Uterus (tissue), 4 donors: ENCODE results near the gene ZNF181. TPM values are rescaled to one million over a fixed set of nuclear protein-coding genes. Genes with fewer than 3 reads are reported as not detected.

ENCODE experiments used
- DNase-seq, 2 donors: peaks; one replicate each; pipeline ENCODE4 v3.0.0-alpha.2; 2019 to 2020
- H3K27ac ChIP-seq, 2 donors: fragments of 200-600 bp; sonication (generic); 1 replicate in 1 of 2; 2 replicates in 1 of 2; pipeline ENCODE4 v1.5.1; 2016 to 2018
- H3K27me3 ChIP-seq, 2 donors: fragments of 200-600 bp; sonication (generic); one replicate each; pipeline ENCODE4 v1.5.1; 2018 to 2019; ENCODE audit warnings: control low read depth in 1 of 2
- H3K36me3 ChIP-seq, 2 donors: fragments of 200-600 bp; sonication (generic); one replicate each; pipeline ENCODE4 v1.5.1; 2019; ENCODE audit warnings: control low read depth in 1 of 2
- H3K4me1 ChIP-seq, 2 donors: fragments of 200-600 bp; sonication (generic); one replicate each; pipeline ENCODE4 v1.5.1; 2018 to 2019; ENCODE audit warnings: control low read depth in 1 of 2
- H3K4me3 ChIP-seq, 2 donors: fragments of 200-600 bp; sonication (generic); 1 replicate in 1 of 2; 2 replicates in 1 of 2; pipeline ENCODE4 v1.5.1; 2018 to 2019; ENCODE audit warnings: mild to moderate bottlenecking in 1 of 2
- H3K9me3 ChIP-seq, 2 donors: fragments of 200-600 bp; sonication (generic); one replicate each; pipeline ENCODE4 v1.5.1; 2019; ENCODE audit warnings: control low read depth in 1 of 2
- CTCF ChIP-seq, 4 experiments: fragments of 200-600 bp in 2 of 4; fragments of 450-650 bp in 2 of 4; sonication (generic) in 2 of 4; IDR thresholded peaks; one replicate each; pipeline ENCODE4 v1.5.1; 2016 to 2019; ENCODE audit warnings: antibody characterized with exemption in 4 of 4, mild to moderate bottlenecking in 2 of 4, moderate library complexity in 1 of 4
- POLR2A ChIP-seq, 2 donors: fragments of 450-650 bp; IDR thresholded peaks; one replicate each; pipeline ENCODE4 v1.6.1; 2016; ENCODE audit warnings: antibody characterized with exemption in 2 of 2, mild to moderate bottlenecking in 1 of 2, moderate library complexity in 1 of 2
- intact Hi-C: fragments of 100-400 bp; cut with DNase I; formaldehyde crosslinking; loops from one replicate; pipeline ENCODE4 v1.15.1; 2023; ENCODE audit warnings: low total_unique reads
- total RNA-seq, 4 donors: library from RNA; depleted of rRNA in 3 of 4; stranded (reverse); fragments of >200 nt in 3 of 4; gene quantifications; one replicate each; pipeline versions ENCODE4 v1.1.0 to v1.2.4, GENCODE V29; 2014 to 2023
- donor health status: DM: yes; HTN: yes; CAD: no.

Gene ZNF181
- total RNA-seq, 4 donors from 2014 or later: 16.9 to 209 (median 39.6) TPM

GRCh38 chr19:34794066-34794960, 60.3 kb downstream of the ZNF181 start:
- DNase-seq: no peak

More at GRCh38 chr19:34794066-34794960, 60.3 kb downstream of the ZNF181 start:
- Histone ChIP-seq H3K27ac (no peak overlapping the region), H3K4me3 (no peak overlapping the region), H3K36me3 (no peaks in the 10 kb centered on the region), H3K4me1 (no peaks in the 10 kb centered on the region), H3K9me3 (no peaks in the 10 kb centered on the region), H3K27me3 (no peaks in the 10 kb centered on the region)
- no peak for TF ChIP-seq POLR2A (IDR thresholded peaks at IDR 0.05)
- no peak for TF ChIP-seq CTCF (IDR thresholded peaks at IDR 0.05)
- intact Hi-C loops: no loop called here

Other genes starting within 250 kb of the ZNF181 start
- gene SCGB2B2, start 57.1 kb upstream of the ZNF181 start, total RNA-seq: under 1 TPM in 1 of 4 donors, not detected in 3; 0.98 TPM
- gene ZNF302, start 56.6 kb upstream of the ZNF181 start, total RNA-seq: 10 to 100 TPM; 23.5 to 80.3 (median 39.7) TPM
- 10 to 100 TPM in 3 of 4 donors, 1 to 10 TPM in 1; 1.3 to 15.6 (median 12.1) TPM for gene ZNF599, start 39.0 kb downstream of the ZNF181 start, total RNA-seq
- gene ZNF30, start 192.7 kb downstream of the ZNF181 start, total RNA-seq: 1 to 10 TPM in 3 of 4 donors, under 1 TPM in 1; 0.26 to 7.1 (median 2.8) TPM
- gene ZNF792, start 230.0 kb downstream of the ZNF181 start, total RNA-seq: 10 to 100 TPM in 2 of 4 donors, 1 to 10 TPM in 2; 4.4 to 16.5 (median 10.7) TPM